LNCAP (cell line): ENCODE measurements around the gene ARCN1.

Experiments used
- CTCF ChIP-seq: fragments of 450-650 bp; IDR thresholded peaks from 2 replicates; pipeline ENCODE4 v1.5.1; 2017; ENCODE audit warnings: mild to moderate bottlenecking

ARCN1 gene

GRCh38 chr11:118641397-118642019 is 69.3 kb downstream of the ARCN1 start:
- no peak for TF ChIP-seq CTCF

GRCh38 chr11:118643142-118643994 is 71.2 kb downstream of the ARCN1 start:
- TF ChIP-seq CTCF, result no peak

GRCh38 chr11:118643995-118644345 is 71.8 kb downstream of the ARCN1 start:
- TF ChIP-seq CTCF, result no peak

- no peak for TF ChIP-seq CTCF
These were observed 72.3 kb downstream of the ARCN1 start for GRCh38 chr11:118644496-118644895.

- TF ChIP-seq CTCF, result no peak
These were observed 73.0 kb downstream of the ARCN1 start for GRCh38 chr11:118645066-118645715.

- no peak for TF ChIP-seq CTCF
These were observed 74.2 kb downstream of the ARCN1 start for GRCh38 chr11:118646393-118646792.

- no peak for TF ChIP-seq CTCF
These were observed 76.1 kb downstream of the ARCN1 start for GRCh38 chr11:118648291-118648690.
